Mesodermal cell (in vitro differentiated cells): ENCODE results near the gene MN1.

Experiments
- H3K27ac ChIP-seq: 2 replicates; pipeline ENCODE4 v1.7.0; 2013; ENCODE audit warnings: mild to moderate bottlenecking, low read depth, low read length, moderate library complexity; ENCODE audit not compliant: severe bottlenecking
- H3K36me3 ChIP-seq: 2 replicates; pipeline ENCODE4 v1.7.1; 2013; ENCODE audit warnings: mild to moderate bottlenecking, low read length, moderate library complexity; ENCODE audit not compliant: control insufficient read depth, insufficient read depth
- H3K4me1 ChIP-seq: one replicate; pipeline ENCODE4 v1.7.1; 2013; ENCODE audit warnings: mild to moderate bottlenecking, low read length; ENCODE audit not compliant: insufficient read depth, control insufficient read depth, poor library complexity, severe bottlenecking
- H3K4me3 ChIP-seq: 2 replicates; pipeline ENCODE4 v1.7.0; 2013; ENCODE audit warnings: low read length, control low read depth, mild to moderate bottlenecking; ENCODE audit not compliant: insufficient read depth, poor library complexity, severe bottlenecking; ENCODE audit errors: extremely low read depth
- H3K9me3 ChIP-seq: 2 replicates; pipeline ENCODE4 v1.7.1; 2013; ENCODE audit warnings: mild to moderate bottlenecking, low read length, moderate library complexity; ENCODE audit not compliant: control insufficient read depth
- WGBS, 2 experiments: methylation state at CpG; one replicate each; pipeline ENCODE4 v1.1.5; 2013; ENCODE audit warnings: missing lambda C conversion rate in 2 of 2; ENCODE audit not compliant: insufficient coverage in 2 of 2; 5-methylcytosine and 5-hydroxymethylcytosine counted together

The MN1 gene

GRCh38 chr22:27730641-27731433 lies 70.7 kb downstream of the MN1 start:
- Histone ChIP-seq H3K4me3 (no peak overlapping the region), H3K9me3 (peaks cover 8% of the 10 kb centered on the region), H3K36me3 (no peaks in the 10 kb centered on the region), H3K4me1 (peaks cover 25% of the 10 kb centered on the region), H3K27ac (no peak overlapping the region)
- WGBS, 2 experiments = 92 to 96% methylated on average over 4 to 7 of the region's 9 CpGs

- no peaks in the 10 kb centered on the region for H3K36me3 ChIP-seq
- H3K4me3 ChIP-seq = no peak overlapping the region
- H3K9me3 ChIP-seq = peaks cover 12% of the 10 kb centered on the region
- no peak overlapping the region for H3K27ac ChIP-seq
- WGBS, 2 experiments = 83 to 100% methylated on average over 1 of the region's 4 CpGs
- H3K4me1 ChIP-seq = peaks cover 25% of the 10 kb centered on the region
Measured at GRCh38 chr22:27729246-27729645, 72.3 kb downstream of the MN1 start.

- H3K36me3 ChIP-seq = no peaks in the 10 kb centered on the region
- H3K27ac ChIP-seq = no peak overlapping the region
- H3K4me3 ChIP-seq = no peak overlapping the region
- H3K9me3 ChIP-seq = peaks cover 12% of the 10 kb centered on the region
- 90 to 92% methylated on average over 2 to 3 of the region's 4 CpGs for WGBS, 2 experiments
- H3K4me1 ChIP-seq = peaks cover 25% of the 10 kb centered on the region
Measured at GRCh38 chr22:27727673-27728451, 73.7 kb downstream of the MN1 start.

- Histone ChIP-seq H3K4me3 (no peak overlapping the region), H3K36me3 (no peaks in the 10 kb centered on the region), H3K27ac (peak overlapping the region; percentile 81), H3K9me3 (peaks cover 12% of the 10 kb centered on the region), H3K4me1 (peaks cover 25% of the 10 kb centered on the region)
- WGBS, 2 experiments = 52 to 56% methylated on average over 8 to 11 of the region's 13 CpGs
Measured at GRCh38 chr22:27726686-27727449, 74.7 kb downstream of the MN1 start.

- Histone ChIP-seq H3K9me3 (peaks cover 12% of the 10 kb centered on the region), H3K36me3 (no peaks in the 10 kb centered on the region), H3K27ac (peak overlapping the region; percentile 81), H3K4me3 (no peak overlapping the region), H3K4me1 (peaks cover 25% of the 10 kb centered on the region)
- WGBS, 2 experiments = 67 to 75% methylated on average over 3 of the region's 5 CpGs
Measured at GRCh38 chr22:27726331-27726685, 75.2 kb downstream of the MN1 start.

- peaks cover 25% of the 10 kb centered on the region for H3K4me1 ChIP-seq
- H3K9me3 ChIP-seq = peaks cover 12% of the 10 kb centered on the region
- no peak overlapping the region for H3K27ac ChIP-seq
- no peaks in the 10 kb centered on the region for H3K36me3 ChIP-seq
- WGBS, 2 experiments = 91 to 95% methylated on average over 4 to 5 of the region's 5 CpGs
- no peak overlapping the region for H3K4me3 ChIP-seq
Measured at GRCh38 chr22:27725661-27726060, 75.9 kb downstream of the MN1 start.

- Histone ChIP-seq H3K27ac (no peak overlapping the region), H3K36me3 (no peaks in the 10 kb centered on the region), H3K9me3 (peaks cover 12% of the 10 kb centered on the region), H3K4me1 (peaks cover 25% of the 10 kb centered on the region), H3K4me3 (no peak overlapping the region)
- 80 to 86% methylated on average over 4 of the region's 4 CpGs for WGBS, 2 experiments
Measured at GRCh38 chr22:27724709-27725108, 76.8 kb downstream of the MN1 start.

- Histone ChIP-seq H3K27ac (no peak overlapping the region), H3K4me3 (no peak overlapping the region), H3K36me3 (no peaks in the 10 kb centered on the region), H3K4me1 (peaks cover 26% of the 10 kb centered on the region), H3K9me3 (peaks cover 12% of the 10 kb centered on the region)
- 80 to 83% methylated on average over 1 of the region's 1 CpG for WGBS, 2 experiments
Measured at GRCh38 chr22:27724157-27724556, 77.4 kb downstream of the MN1 start.

- Histone ChIP-seq H3K27ac (no peak overlapping the region), H3K36me3 (no peaks in the 10 kb centered on the region), H3K4me3 (no peak overlapping the region), H3K4me1 (peaks cover 26% of the 10 kb centered on the region), H3K9me3 (peaks cover 12% of the 10 kb centered on the region)
- 70 to 93% methylated on average over 1 of the region's 2 CpGs for WGBS, 2 experiments
Measured at GRCh38 chr22:27723708-27724107, 77.8 kb downstream of the MN1 start.

- no peak overlapping the region for H3K4me3 ChIP-seq
- no peaks in the 10 kb centered on the region for H3K36me3 ChIP-seq
- no peak overlapping the region for H3K27ac ChIP-seq
- WGBS, 2 experiments = no CpG with 5 or more reads among the region's 1 CpG
- peaks cover 29% of the 10 kb centered on the region for H3K4me1 ChIP-seq
- peaks cover 12% of the 10 kb centered on the region for H3K9me3 ChIP-seq
Measured at GRCh38 chr22:27723158-27723557, 78.4 kb downstream of the MN1 start.
